ENCODE measurements around the gene RBM6.

- TF ChIP-seq CTCF (IDR thresholded peaks at IDR 0.05) (no peak), POLR2A (IDR thresholded peaks at IDR 0.05) (no peak)
These were observed 178.3 kb downstream of the RBM6 start for GRCh38 chr3:50118237-50118636.
